GM19328 (cell line): ENCODE results near the gene NCCRP1.

Experiments
- ATAC-seq: cut with Tn5 transposase; IDR thresholded peaks from one replicate; pipeline ENCODE4 v1.9.1; 2021; ENCODE audit warnings: mild to moderate bottlenecking, moderate library complexity; ENCODE audit not compliant: unreplicated experiment

Gene NCCRP1

DNA sequence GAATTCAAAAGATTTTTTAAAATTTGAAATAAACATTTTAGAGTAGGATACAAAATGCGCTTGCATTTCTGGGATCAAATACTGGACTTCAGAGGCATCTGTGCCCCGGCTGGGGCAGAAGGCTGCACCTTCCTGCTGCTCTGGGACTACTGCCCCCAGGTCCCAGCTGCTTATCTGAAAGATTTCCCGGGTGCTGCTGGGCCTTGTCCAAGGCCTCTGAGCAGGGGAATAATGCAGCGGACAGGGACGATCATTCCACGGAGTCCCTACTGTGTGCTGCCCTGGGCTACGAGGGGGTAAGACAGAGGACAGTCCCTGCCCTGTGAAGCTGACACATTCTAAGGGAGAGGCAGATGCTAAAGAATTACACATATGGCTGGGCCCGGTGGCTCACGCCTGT lies 33.1 kb upstream of the NCCRP1 start:
- no peak for ATAC-seq

DNA sequence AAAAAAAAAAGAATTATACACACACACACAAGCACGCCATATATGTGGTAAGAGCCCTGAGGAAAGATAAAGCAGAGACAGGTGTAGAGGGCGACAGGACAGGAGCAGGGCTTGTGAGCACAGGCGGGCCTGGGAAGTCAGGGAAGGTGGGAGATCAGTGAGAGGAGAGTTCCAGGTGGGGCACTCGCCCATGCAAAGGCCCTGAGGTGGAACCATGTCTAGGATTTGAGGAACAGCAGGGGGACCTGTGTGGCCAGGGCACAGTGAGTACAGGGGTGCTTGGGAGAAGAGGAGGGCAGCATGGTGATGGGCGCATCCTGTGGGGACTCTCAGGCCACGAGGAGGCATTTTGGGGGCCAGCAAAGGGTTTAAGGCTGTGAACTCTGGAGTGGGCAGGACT lies 32.5 kb upstream of the NCCRP1 start:
- no peak for ATAC-seq

DNA sequence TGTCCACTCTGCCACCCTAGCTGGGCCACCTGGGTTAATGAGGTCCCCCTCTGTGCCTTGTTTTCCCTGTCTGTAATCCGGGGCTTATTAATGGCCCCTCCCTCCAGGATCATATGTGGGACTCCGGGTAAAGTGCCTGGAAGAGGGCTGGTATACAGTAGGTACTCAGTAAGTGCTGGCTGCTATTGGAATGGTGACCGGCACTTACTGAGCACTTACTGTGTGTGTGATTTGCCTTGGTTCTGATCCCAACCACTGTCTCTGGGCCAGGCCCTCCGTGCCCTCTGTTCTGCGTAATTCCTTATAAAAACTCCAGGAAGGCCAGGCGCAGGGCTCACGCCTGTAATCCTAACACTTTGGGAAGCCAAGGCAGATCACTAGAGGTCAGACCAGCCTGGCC lies 30.9 kb upstream of the NCCRP1 start:
- ATAC-seq, result no peak

GRCh38 chr19:39166571-39167391 lies 30.0 kb upstream of the NCCRP1 start:
- ATAC-seq, result no peak

GRCh38 chr19:39167461-39168257 lies 29.1 kb upstream of the NCCRP1 start:
- ATAC-seq, result no peak

- no peak for ATAC-seq
Measured at GRCh38 chr19:39168258-39169142, 28.3 kb upstream of the NCCRP1 start.

DNA sequence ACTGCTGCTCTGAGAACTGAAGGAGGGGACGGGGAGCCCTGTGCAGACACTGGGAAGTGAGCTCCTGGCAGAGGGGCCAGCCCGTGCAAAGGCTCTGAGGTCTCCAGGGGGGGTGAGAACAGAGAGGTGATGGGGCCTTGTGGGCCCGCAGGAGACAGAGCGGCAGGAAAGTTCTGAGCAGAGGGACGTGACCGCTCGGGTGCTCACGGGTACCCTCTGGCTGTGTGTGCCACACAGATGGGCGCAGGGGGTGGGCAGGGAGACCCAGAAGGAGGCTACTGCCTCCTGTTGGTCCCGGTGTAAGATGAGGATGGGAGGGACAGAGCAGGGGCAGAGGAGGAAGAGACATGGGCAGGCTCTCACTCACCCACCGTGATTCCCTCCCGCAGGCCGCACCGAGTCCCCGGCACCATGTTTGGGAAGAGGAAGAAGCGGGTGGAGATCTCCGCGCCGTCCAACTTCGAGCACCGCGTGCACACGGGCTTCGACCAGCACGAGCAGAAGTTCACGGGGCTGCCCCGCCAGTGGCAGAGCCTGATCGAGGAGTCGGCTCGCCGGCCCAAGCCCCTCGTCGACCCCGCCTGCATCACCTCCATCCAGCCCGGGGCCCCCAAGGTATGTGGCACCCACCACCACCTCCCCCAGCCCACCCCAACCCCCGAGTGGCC lies 27.5 kb upstream of the NCCRP1 start:
- no peak for ATAC-seq

- no peak for ATAC-seq
Measured at GRCh38 chr19:39170386-39171231, 26.2 kb upstream of the NCCRP1 start.

DNA sequence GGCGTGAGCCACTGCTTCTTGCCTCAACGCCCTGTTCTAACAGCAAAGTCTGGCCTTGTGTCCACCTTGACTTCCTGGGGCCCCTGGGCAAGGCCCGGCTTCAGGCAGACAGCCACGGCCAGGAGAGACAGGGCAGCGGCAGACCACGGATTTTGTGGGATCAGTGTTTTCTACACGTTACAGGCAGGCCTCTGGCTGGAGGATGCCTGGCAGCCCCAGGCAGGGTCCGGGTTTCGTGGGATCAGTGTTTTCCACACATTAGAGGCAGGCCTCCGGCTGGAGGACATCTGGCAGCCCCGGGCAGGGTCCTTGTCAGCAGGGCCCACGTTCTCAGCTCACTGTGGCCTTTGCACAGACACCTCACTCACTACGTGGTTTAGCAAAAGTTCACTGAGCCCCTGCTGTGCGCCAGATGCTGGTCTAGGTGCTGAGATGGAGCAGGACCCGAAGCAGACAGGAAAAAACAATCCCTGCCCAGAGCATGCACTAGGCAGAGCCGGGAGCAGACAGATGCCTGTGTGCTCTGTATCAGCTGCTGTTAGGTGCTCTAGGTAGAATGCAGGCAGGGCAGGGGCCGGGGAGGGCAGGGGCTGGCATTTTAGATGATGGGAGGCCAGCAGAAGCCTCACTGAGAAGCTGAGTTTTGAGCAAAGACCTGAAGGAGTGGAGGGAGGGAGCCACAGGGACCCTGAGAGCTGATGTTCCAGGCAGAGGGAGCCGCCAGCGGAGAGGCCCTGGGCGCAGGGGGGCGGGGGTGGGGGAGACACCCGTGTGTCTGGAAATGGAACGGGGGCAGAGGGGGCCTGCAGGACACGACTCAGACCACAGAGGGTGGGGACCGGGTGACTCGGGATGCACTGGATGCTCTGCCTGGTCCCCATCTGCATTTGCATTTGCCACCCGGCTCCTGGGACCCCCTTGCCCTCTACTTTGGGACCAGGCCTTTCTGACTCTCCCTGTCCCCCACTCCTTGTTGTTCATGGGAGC lies 25.0 kb upstream of the NCCRP1 start:
- ATAC-seq, result no peak

GRCh38 chr19:39172700-39173501 lies 23.9 kb upstream of the NCCRP1 start:
- ATAC-seq, result no peak

GRCh38 chr19:39173502-39173991 lies 23.2 kb upstream of the NCCRP1 start:
- ATAC-seq, result no peak

DNA sequence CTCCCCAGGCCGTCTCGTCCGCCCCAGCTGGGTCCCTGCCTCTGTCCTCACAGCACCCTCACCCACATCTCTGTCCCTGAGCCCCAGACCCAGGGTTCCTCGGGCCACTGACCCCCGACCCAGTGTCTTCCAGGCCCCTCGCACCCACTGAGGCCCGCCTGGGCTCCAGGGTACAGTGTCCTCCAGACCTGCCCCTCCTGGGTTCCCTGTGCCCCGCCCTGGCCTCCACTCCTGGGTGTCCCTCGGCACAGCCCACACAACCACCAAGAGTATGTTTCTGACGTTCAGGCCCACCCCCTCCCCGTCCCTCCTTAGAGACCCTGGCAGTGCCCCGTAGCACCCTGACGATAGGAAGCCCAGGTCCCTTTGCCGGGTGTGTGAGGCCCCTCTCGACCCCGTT lies 22.6 kb upstream of the NCCRP1 start:
- no peak for ATAC-seq

GRCh38 chr19:39174558-39175544 lies 21.9 kb upstream of the NCCRP1 start:
- ATAC-seq, result no peak

GRCh38 chr19:39175564-39175963 lies 21.2 kb upstream of the NCCRP1 start:
- ATAC-seq, result no peak

DNA sequence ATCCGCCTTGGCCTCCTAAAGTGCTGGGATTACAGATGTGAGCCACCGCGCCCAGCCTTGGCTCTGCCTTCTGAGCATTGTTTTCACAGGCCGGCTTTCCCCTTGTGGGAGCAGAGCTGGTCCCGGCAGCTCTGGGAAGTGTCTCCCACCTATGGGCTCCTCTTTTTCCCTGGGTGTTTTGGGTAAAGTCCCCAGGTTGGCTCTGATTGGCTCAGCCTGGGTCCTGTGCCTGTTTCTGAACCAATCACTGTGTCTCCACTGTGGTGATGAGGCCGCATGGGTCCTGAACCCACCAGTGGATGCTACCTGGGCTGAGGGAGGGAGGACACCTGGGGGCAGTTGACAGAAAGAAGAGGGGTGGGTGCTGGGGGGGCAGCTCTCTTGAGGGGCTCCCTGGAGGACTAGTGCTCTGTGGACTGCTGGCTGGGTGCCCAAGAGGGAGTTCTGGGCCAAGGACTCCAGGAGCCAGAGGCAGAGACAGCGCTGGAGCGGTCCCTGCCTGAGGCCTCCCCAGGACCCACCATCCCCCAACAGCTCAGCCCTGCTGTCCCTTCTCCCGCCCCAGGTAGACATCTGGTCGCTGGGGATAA lies 19.6 kb upstream of the NCCRP1 start:
- no peak for ATAC-seq

- no peak for ATAC-seq
Measured at GRCh38 chr19:39177736-39178135, 19.0 kb upstream of the NCCRP1 start.
